ENCODE data around the gene PARP8. TPM values are rescaled to one million over a fixed set of nuclear protein-coding genes. Genes with fewer than 3 reads are reported as not detected.

The PARP8 gene
- total and polyA plus RNA-seq, 2 of the 8 experiments (the other 6 are each of a cell fraction or from before 2014, with no cell fraction given) = 16.6 to 30.6 TPM

DNA sequence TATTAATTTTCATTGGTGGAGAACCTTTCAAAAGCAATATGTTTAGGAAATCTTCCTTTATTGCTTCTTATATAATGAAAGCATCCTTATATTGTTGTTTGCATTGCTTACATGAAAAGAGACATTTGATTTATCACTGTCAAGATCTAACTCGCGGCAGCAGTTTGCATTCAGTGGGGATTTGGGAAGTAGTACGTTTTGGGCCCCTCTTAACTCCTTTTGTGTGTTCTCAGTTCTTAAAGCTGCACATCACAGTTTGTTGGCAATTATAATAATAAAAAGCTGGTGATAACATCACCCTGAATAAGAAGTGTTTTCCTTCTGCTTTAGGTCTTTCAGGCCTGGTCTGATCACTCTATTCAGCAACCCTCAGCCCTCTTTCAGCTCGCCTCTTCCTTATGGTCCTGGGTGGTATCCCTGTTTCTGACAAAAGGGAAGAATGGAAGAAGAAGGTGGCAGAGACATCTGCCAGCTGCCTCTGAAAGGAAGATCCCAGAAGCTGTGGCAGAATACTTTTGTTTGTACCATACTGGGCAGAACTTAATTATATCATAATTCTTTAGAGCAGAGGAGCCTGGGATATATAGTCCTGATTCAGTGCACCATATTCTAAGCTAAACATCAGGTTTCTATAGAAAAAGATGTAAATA is 53.7 kb downstream of the PARP8 start (continued):
- TF ChIP-seq, protein P1, sequence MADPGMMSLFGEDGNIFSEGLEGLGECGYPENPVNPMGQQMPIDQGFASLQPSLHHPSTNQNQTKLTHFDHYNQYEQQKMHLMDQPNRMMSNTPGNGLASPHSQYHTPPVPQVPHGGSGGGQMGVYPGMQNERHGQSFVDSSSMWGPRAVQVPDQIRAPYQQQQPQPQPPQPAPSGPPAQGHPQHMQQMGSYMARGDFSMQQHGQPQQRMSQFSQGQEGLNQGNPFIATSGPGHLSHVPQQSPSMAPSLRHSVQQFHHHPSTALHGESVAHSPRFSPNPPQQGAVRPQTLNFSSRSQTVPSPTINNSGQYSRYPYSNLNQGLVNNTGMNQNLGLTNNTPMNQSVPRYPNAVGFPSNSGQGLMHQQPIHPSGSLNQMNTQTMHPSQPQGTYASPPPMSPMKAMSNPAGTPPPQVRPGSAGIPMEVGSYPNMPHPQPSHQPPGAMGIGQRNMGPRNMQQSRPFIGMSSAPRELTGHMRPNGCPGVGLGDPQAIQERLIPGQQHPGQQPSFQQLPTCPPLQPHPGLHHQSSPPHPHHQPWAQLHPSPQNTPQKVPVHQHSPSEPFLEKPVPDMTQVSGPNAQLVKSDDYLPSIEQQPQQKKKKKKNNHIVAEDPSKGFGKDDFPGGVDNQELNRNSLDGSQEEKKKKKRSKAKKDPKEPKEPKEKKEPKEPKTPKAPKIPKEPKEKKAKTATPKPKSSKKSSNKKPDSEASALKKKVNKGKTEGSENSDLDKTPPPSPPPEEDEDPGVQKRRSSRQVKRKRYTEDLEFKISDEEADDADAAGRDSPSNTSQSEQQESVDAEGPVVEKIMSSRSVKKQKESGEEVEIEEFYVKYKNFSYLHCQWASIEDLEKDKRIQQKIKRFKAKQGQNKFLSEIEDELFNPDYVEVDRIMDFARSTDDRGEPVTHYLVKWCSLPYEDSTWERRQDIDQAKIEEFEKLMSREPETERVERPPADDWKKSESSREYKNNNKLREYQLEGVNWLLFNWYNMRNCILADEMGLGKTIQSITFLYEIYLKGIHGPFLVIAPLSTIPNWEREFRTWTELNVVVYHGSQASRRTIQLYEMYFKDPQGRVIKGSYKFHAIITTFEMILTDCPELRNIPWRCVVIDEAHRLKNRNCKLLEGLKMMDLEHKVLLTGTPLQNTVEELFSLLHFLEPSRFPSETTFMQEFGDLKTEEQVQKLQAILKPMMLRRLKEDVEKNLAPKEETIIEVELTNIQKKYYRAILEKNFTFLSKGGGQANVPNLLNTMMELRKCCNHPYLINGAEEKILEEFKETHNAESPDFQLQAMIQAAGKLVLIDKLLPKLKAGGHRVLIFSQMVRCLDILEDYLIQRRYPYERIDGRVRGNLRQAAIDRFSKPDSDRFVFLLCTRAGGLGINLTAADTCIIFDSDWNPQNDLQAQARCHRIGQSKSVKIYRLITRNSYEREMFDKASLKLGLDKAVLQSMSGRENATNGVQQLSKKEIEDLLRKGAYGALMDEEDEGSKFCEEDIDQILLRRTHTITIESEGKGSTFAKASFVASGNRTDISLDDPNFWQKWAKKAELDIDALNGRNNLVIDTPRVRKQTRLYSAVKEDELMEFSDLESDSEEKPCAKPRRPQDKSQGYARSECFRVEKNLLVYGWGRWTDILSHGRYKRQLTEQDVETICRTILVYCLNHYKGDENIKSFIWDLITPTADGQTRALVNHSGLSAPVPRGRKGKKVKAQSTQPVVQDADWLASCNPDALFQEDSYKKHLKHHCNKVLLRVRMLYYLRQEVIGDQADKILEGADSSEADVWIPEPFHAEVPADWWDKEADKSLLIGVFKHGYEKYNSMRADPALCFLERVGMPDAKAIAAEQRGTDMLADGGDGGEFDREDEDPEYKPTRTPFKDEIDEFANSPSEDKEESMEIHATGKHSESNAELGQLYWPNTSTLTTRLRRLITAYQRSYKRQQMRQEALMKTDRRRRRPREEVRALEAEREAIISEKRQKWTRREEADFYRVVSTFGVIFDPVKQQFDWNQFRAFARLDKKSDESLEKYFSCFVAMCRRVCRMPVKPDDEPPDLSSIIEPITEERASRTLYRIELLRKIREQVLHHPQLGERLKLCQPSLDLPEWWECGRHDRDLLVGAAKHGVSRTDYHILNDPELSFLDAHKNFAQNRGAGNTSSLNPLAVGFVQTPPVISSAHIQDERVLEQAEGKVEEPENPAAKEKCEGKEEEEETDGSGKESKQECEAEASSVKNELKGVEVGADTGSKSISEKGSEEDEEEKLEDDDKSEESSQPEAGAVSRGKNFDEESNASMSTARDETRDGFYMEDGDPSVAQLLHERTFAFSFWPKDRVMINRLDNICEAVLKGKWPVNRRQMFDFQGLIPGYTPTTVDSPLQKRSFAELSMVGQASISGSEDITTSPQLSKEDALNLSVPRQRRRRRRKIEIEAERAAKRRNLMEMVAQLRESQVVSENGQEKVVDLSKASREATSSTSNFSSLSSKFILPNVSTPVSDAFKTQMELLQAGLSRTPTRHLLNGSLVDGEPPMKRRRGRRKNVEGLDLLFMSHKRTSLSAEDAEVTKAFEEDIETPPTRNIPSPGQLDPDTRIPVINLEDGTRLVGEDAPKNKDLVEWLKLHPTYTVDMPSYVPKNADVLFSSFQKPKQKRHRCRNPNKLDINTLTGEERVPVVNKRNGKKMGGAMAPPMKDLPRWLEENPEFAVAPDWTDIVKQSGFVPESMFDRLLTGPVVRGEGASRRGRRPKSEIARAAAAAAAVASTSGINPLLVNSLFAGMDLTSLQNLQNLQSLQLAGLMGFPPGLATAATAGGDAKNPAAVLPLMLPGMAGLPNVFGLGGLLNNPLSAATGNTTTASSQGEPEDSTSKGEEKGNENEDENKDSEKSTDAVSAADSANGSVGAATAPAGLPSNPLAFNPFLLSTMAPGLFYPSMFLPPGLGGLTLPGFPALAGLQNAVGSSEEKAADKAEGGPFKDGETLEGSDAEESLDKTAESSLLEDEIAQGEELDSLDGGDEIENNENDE (IDR thresholded peaks at IDR 0.05; ENCODE audit: insufficient replicate concordance, low read length) = no peak
- TF ChIP-seq TAF1 (IDR thresholded peaks at IDR 0.05; ENCODE audit: low read depth, low read length) = no peak
- TF ChIP-seq, protein P2, sequence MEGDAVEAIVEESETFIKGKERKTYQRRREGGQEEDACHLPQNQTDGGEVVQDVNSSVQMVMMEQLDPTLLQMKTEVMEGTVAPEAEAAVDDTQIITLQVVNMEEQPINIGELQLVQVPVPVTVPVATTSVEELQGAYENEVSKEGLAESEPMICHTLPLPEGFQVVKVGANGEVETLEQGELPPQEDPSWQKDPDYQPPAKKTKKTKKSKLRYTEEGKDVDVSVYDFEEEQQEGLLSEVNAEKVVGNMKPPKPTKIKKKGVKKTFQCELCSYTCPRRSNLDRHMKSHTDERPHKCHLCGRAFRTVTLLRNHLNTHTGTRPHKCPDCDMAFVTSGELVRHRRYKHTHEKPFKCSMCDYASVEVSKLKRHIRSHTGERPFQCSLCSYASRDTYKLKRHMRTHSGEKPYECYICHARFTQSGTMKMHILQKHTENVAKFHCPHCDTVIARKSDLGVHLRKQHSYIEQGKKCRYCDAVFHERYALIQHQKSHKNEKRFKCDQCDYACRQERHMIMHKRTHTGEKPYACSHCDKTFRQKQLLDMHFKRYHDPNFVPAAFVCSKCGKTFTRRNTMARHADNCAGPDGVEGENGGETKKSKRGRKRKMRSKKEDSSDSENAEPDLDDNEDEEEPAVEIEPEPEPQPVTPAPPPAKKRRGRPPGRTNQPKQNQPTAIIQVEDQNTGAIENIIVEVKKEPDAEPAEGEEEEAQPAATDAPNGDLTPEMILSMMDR (IDR thresholded peaks at IDR 0.05; ENCODE audit: control extremely low read depth in 1 of 3, insufficient read depth in 1 of 3, low read depth in 1 of 3, low read length in 3 of 3) = no peak

Data from H1 (cell line).